Body of pancreas (tissue), 4 donors: ENCODE results near the gene PLEKHG1. TPM values are rescaled to one million over a fixed set of nuclear protein-coding genes. Genes with fewer than 3 reads are reported as not detected.

Experiments used
- ATAC-seq: fragments of 150-250 bp; one replicate; pipeline ENCODE4 v1.9.1; 2016
- DNase-seq, 4 donors: peaks; one replicate each; pipeline ENCODE4 v3.0.0-alpha.2; 2019
- H3K27ac ChIP-seq, 4 donors: fragments of 200-600 bp; sonication (generic); 1 replicate in 3 of 4; 2 replicates in 1 of 4; pipeline versions ENCODE4 v1.5.1 to v1.6.1; 2016 to 2019; ENCODE audit warnings: mild to moderate bottlenecking in 1 of 4, mixed read lengths in 1 of 4, moderate library complexity in 1 of 4
- H3K27me3 ChIP-seq, 2 donors: fragments of 200-600 bp; sonication (generic); one replicate each; pipeline ENCODE4 v1.6.0; 2016; ENCODE audit warnings: mild to moderate bottlenecking in 1 of 2
- H3K36me3 ChIP-seq, 2 donors: fragments of 200-600 bp; sonication (generic); replicated peaks in 1 of 2; 2 replicates each; pipeline ENCODE4 v1.5.1; 2016; ENCODE audit warnings: low read depth in 2 of 2; ENCODE audit not compliant: insufficient read depth in 1 of 2
- H3K4me1 ChIP-seq: fragments of 200-600 bp; sonication (generic); one replicate; pipeline ENCODE4 v1.6.0; 2016
- H3K4me3 ChIP-seq, 2 donors: fragments of 200-600 bp; sonication (generic); 1 replicate in 1 of 2; 2 replicates in 1 of 2; pipeline ENCODE4 v1.5.1; 2016 to 2019
- H3K9me3 ChIP-seq, 3 donors: fragments of 200-600 bp; sonication (generic); 1 replicate in 2 of 3; 2 replicates in 1 of 3; pipeline ENCODE4 v1.5.1; 2016
- CTCF ChIP-seq, 7 experiments: fragments of 450-650 bp in 4 of 7; fragments of 200-600 bp in 3 of 7; sonication (generic) in 3 of 7; IDR thresholded peaks; one replicate each; pipeline ENCODE4 v1.5.1; 2016 to 2019; ENCODE audit warnings: antibody characterized with exemption in 7 of 7
- POLR2A ChIP-seq, 3 donors: fragments of 450-650 bp; IDR thresholded peaks; one replicate each; pipeline ENCODE4 v1.6.1; 2016; ENCODE audit warnings: antibody characterized with exemption in 3 of 3, mild to moderate bottlenecking in 2 of 3
- WGBS, 2 donors: methylation state at CpG; one replicate each; pipeline ENCODE4 v1.1.5; 2017; 5-methylcytosine and 5-hydroxymethylcytosine counted together
- intact Hi-C: fragments of 100-400 bp; cut with DNase I; formaldehyde crosslinking; loops from one replicate; pipeline ENCODE4 v1.15.1; 2023
- total RNA-seq, 2 donors: library from RNA; depleted of rRNA; stranded (reverse); fragments of >200 nt; gene quantifications; one replicate each; pipeline ENCODE4 v1.1.0, GENCODE V29; 2016

Gene PLEKHG1
- total RNA-seq, 2 donors from 2014 or later: 4.2 to 26.0 TPM

GRCh38 chr6:150633486-150633834, 33.8 kb downstream of the PLEKHG1 start:
- Histone ChIP-seq H3K4me3 (no peak overlapping the region), H3K27me3 (no peaks in the 10 kb centered on the region), H3K4me1 (peaks cover 5% of the 10 kb centered on the region), H3K27ac (no peak overlapping the region), H3K36me3 (no peaks in the 10 kb centered on the region), H3K9me3 (no peaks in the 10 kb centered on the region)
- TF ChIP-seq POLR2A (IDR thresholded peaks at IDR 0.05) (no peak), CTCF (IDR thresholded peaks at IDR 0.05) (no peak)
- DNase-seq (no peak), ATAC-seq (no peak)
- 81 to 85% methylated on average over 4 of the region's 4 CpGs for WGBS, 2 donors
- intact Hi-C loops: no loop called here

- H3K36me3 ChIP-seq: no peaks in the 10 kb centered on the region
- WGBS, 2 donors: 68 to 82% methylated on average over 4 of the region's 4 CpGs
- intact Hi-C loops: no loop called here
- no peak overlapping the region for H3K27ac ChIP-seq
- TF ChIP-seq CTCF (IDR thresholded peaks at IDR 0.05): no peak
- no peaks in the 10 kb centered on the region for H3K27me3 ChIP-seq
- H3K4me1 ChIP-seq: no peaks in the 10 kb centered on the region
- H3K9me3 ChIP-seq: no peaks in the 10 kb centered on the region
- DNase-seq (no peak), ATAC-seq (no peak)
- H3K4me3 ChIP-seq: no peak overlapping the region
Observed at GRCh38 chr6:150634176-150634963, 34.7 kb downstream of the PLEKHG1 start.

GRCh38 chr6:150634964-150635292, 35.2 kb downstream of the PLEKHG1 start:
- H3K27ac ChIP-seq: no peak overlapping the region
- no peaks in the 10 kb centered on the region for H3K9me3 ChIP-seq
- no peaks in the 10 kb centered on the region for H3K27me3 ChIP-seq
- no peaks in the 10 kb centered on the region for H3K4me1 ChIP-seq
- 35 to 46% methylated on average over 1 of the region's 1 CpG for WGBS, 2 donors
- H3K36me3 ChIP-seq: no peaks in the 10 kb centered on the region
- H3K4me3 ChIP-seq: no peak overlapping the region
- no peak for ATAC-seq
- DNase-seq: no peak
- intact Hi-C loops: no loop called here
- TF ChIP-seq CTCF (IDR thresholded peaks at IDR 0.05): no peak
- no peak for TF ChIP-seq POLR2A (IDR thresholded peaks at IDR 0.05)

- Histone ChIP-seq H3K27me3 (no peaks in the 10 kb centered on the region), H3K9me3 (no peaks in the 10 kb centered on the region), H3K27ac (no peak overlapping the region), H3K4me1 (no peaks in the 10 kb centered on the region), H3K4me3 (no peak overlapping the region), H3K36me3 (no peaks in the 10 kb centered on the region)
- no peak for DNase-seq
- TF ChIP-seq CTCF (IDR thresholded peaks at IDR 0.05): no peak
- no peak for TF ChIP-seq POLR2A (IDR thresholded peaks at IDR 0.05)
- WGBS, 2 donors: 68 to 74% methylated on average over 3 of the region's 3 CpGs
- intact Hi-C loops: no loop called here
- ATAC-seq: no peak
Observed at GRCh38 chr6:150635906-150636514, 36.3 kb downstream of the PLEKHG1 start.

GRCh38 chr6:150636808-150637207, 37.1 kb downstream of the PLEKHG1 start:
- Histone ChIP-seq H3K4me1 (no peaks in the 10 kb centered on the region), H3K4me3 (no peak overlapping the region), H3K36me3 (no peaks in the 10 kb centered on the region), H3K27ac (no peak overlapping the region), H3K9me3 (no peaks in the 10 kb centered on the region), H3K27me3 (no peaks in the 10 kb centered on the region)
- no peak for ATAC-seq
- intact Hi-C loops: no loop called here
- no peak for DNase-seq
- WGBS, 2 donors: 66 to 85% methylated on average over 1 of the region's 1 CpG
- TF ChIP-seq CTCF (IDR thresholded peaks at IDR 0.05): no peak
- no peak for TF ChIP-seq POLR2A (IDR thresholded peaks at IDR 0.05)
